GM19468 (cell line): ENCODE results near the gene LGMN.

ENCODE experiments used
- ATAC-seq: cut with Tn5 transposase; IDR thresholded peaks from one replicate; pipeline ENCODE4 v1.9.1; 2021; ENCODE audit warnings: mild to moderate bottlenecking, moderate library complexity, moderate number of reproducible peaks; ENCODE audit not compliant: unreplicated experiment; ENCODE audit errors: extremely low read depth

Gene LGMN

DNA sequence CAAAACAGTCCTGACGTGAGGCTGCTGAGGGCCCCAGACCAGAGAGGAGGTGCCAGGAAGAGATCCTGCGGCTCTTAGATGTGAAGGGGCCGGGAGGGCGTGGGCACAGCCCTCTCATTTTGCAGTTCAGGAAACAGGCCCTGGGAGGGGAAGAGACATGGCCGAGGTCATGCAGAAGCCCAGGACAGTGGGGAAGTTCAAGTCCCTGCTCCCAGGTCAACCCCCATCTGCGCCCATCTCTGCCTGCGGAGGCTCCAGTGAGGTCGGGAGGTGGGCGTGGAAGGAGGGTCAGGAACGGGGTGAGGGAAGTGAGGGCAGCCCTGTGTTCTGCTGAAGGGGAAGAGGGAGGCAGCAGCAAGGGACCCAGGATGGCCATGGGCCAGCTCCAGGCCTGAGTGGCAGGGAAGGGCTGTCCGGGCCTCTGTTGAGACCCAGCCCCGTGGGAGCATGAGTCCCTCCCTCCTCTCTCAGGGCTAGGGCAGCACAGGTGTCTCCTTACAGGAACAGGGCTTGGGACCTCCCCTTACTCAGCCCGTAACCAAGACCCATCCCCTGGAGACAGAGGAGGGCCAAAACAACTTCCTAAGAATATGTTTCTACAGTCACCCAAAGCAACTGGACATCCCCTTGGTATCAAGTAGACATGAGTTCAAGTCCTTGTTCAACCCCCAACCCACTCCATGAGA lies 90.8 kb downstream of the LGMN start:
- no peak for ATAC-seq

DNA sequence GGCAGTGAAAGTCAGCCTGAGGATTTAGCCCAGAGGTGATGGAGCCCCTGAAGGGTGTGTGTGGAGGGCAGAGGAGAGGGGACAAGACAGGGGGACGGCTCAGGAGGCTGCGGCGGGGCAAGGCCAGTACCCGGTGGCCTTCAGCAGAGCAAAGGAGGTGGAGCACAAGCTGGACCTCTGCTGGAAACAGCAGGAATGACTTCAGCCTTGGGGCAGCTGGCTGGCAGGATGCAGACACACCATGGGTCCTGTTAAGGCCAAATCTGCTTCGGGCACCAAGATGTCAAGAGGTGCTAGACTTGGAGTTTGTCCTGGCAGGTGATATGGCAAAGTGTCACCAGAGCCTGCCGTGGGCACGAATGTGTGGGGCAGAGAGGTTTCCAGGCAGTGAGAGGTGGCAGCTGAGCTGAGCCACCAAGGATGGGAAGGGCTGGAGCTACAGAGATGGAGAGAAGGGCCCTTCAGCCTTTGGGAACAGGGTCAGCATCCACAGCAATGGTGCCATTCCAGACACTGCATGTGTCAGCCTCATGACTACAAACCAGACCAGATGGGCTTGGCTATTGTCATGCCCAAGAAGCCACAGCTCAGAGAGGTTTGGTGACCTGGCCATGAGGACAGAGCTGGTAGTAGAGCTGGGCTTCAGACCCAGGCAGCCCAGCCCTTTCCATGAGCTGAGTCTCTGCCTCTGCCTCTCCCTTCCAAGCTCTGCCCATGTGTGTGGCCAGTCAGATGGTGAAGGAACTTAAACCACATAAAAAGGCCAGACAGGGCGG lies 91.9 kb downstream of the LGMN start:
- ATAC-seq, result no peak

GRCh38 chr14:92655419-92656201 lies 92.8 kb downstream of the LGMN start:
- ATAC-seq, result no peak

DNA sequence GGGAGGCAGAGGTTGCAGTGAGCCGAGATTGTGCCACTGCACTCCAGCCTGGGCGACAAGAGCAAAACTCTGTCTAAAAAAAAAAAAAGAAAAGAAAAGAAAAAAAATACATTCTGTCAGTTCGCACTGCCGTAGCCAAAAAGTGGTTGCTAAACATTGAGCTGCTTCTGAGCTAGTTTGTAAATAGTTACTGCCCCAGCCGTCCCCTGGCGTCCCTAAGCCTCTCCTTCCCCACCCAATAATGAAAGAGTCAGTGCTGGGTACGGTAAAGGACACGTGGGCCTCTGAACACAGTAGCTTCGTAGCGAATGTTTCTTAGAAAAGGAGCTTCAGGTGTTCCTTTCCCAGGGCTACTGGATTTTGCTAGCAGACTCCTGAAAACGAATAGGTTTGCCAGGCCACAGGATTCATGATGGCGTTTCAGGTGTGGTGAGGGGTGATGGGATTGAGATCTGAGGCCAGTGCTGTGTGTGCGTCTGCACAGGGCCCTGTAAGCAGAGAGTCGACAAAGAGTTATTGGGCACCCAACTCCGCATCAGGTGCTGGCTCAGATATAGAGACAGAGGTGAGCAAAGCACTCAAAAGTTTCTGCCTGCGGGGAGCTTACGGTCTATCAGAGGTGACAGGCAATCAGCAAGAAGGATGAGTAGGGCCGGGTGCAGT lies 94.1 kb downstream of the LGMN start:
- ATAC-seq, result no peak
